Activated gamma-delta T cell treated with Interleukin-2 at 50 U/mL for 16 hours (primary cell): ENCODE measurements around the gene GRIN3B.

Experiments
- DNase-seq: peaks from one replicate; pipeline ENCODE4 v3.0.0-alpha.2; 2020

The GRIN3B gene

DNA sequence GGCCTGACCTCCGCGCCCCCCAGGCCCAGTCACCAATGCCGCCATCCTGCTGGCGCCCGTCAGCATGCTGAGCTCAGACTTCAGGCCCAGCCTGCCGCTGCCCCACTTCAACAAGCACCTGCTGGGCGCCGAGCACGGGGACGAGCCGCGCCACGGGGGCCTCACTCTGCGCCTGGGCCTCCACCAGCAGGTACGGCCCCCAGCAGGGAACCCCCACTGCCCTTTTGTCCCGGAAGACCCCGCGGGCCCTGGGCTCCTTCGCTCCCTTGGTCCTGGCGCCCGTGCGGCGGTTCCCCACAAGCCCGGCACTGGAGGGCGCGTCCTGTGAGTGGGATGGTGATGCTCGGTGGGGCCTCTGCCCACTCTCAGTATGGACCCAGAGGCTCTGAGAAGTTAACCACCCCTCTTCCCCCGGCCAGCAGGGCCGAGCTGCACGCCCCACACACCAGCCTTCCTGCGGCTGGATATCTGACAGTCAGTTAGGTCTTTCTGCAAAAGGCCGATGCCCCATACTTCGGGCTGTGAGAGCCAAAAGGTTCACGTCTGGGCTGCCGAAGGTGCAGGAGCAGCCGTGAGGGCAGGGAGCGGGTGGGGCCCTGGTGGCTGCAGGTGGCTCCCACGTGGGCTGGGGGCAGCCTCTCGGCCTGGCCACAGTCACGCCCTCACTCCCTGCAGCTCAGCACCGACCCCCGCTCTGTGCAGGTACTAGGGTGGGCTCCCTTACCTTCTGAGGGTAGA is 8.1 kb upstream of the GRIN3B start:
- no peak for DNase-seq

DNA sequence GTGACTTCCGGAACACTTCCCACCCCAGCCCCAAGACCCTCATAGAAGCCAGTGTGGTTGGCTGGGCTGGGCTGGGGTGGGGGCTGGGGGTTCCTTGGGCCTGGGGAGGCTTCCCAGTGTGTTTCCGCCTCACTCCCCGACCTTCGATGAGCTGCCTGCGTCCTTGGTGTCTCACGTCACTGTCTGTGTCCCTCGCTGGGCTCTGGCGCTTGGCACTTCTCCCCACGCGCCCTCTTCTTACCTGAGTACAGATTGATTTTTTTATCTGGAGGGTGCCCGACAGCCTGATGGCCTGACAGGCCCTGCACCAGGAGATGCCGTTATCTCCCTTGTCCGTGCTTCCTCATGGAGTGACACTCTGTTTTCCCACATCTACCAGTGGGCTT is 7.6 kb upstream of the GRIN3B start:
- DNase-seq: no peak

DNA sequence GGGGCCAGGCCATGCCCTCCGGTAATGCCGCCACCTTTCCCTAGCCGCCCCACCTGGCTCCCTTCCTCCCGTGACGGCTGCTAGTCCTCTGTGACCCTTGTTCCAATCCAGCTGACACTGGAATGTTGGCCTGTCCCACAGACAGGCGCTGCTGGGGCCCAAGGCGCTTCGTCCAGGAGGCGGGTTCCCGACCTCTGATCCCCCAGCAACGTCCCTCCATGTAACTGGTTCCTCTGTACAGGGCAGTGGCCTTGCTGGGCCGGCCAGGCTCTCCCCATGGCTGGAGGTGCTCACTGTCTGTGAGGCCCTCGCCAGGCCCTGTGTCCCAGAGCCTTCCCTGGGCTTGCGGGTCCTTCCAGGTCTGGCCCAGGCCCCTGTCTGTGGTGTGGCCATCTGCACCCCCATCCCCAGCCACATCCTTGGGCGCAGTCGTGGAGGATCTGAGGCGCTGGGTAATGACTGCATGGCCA is 6.8 kb upstream of the GRIN3B start:
- no peak for DNase-seq

GRCh38 chr19:993831-994393 is 6.3 kb upstream of the GRIN3B start:
- DNase-seq: no peak

DNA sequence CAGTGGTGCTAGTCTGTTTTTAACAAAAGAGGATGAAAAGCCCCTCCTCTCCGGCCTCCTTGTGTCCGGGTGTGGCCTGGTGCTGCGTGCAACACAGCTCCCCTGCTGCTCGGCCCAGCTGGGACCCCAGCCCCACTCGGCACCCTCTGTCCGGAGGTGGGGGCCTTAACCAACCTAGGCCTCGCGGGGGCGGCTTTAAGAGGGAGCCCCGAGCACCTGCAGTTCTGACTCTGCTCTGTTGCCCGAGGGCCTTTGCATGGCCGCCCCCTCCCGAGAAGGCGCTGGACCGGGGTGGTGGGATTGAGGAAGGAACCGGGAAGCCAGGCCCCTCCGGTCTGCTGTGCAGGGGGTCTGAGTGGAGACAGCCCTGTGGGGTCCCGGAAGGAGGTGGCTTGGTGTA is 5.7 kb upstream of the GRIN3B start:
- no peak for DNase-seq

DNA sequence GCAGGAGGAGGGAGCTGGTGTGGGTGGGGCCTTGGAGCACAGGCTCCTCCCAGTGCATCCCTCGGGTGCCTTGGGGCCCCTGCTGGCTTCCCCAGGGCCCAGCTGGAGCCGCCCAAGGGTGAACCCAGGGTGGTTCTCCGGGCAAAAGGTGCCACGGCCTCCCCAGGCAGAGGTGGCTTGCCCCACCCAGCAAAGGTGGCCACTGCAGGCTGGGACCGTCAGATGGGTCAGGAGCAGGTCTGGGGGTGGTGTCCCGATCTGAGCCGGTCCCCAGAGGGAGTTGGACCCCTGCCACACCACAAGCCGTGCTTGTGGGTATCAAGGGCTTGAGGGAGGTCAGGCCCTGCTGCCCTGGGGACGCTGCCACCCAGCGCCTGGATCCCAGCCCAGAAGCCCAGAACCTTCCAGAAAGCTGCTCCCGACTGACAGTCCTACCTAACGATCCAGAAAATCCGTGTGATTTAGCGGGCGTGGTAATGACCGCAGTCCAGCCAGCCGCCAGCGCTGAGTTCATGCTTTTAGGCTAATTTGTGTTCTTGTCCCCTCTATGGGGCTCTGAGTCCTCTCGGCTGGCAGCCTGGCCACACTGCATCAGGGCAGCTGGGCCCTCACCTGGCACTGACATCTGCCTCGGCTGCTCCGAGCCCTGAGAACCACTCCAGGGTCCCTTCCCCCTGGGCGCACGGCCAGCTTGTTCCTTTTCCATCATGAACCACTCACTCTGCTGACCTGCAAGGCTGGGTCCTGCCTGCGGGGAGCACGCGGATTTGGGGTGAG is 5.0 kb upstream of the GRIN3B start:
- DNase-seq: no peak

- DNase-seq: peak; percentile 81
Measured at GRCh38 chr19:996051-996838, 4.0 kb upstream of the GRIN3B start.

DNA sequence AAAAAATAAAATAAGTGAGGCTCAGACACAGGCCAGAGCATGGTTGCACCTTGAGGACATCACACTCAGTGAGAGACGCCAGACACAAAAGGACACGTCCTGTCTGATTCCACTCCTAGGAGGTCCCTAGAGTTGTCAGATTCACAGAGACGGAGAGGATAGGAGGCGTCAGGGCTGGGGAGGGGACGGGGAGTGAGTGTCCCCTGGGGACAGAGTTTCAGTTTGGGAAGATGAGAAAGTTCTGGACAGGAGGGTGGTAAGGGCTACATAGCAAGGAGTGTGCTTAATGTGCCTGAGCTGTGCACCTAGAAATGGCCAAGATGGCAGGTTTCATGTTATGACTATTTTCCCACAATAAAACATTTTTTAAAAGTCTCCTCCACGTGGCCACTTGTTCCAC is 2.2 kb upstream of the GRIN3B start:
- DNase-seq: no peak

DNA sequence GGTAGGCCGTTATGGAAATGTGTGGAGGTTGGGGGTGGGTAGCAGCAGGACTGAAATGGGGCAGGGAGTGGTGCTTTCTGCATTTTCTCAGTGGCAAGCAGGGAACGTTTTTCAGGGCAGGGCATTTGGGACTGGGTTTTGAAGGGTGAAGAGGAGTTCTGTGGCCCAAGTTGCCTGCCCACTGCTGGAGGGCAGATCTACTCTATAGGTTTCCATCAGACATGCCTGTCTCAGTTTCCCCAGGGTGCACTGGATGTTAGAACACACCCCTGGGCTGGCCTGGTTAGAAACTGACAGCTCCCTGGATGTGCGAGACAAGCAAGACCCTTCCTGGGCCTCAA is 870 bp upstream of the GRIN3B start:
- DNase-seq: no peak

- no peak for DNase-seq
Measured at GRCh38 chr19:1000591-1001537, 645 bp downstream of the GRIN3B start.

DNA sequence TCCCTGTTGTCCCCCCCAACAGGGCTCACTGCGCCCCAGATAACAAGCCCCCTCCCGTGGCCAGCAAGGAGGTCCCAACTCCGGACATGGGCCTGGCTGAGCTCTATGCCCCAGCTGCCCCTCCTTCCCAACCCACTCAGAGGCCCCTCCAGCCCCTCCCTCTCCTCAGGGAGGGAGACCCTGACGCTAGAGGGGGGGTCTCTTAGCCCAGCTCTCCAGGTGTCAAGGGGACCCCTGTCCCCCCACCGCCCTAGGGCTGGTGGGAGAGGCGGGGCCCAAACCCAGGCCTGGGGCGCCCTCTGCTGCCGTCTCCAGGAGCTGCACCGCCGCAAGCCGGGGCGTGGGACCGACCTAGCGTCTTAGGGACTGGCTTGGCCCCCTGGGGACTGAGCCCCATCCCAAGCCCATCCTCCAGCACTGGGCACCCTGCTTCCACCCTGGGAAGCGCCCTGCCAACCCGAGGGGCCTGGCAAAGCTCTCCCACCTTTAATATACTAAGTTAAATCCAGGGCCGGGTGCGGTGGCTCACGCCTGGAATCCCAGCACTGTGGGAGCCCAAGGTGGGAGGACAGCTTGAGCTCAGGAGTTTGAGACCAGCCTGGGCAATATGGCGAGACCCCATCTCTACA is 1.4 kb downstream of the GRIN3B start:
- DNase-seq: peak; percentile 71

- no peak for DNase-seq
Measured at GRCh38 chr19:1002600-1002999, 2.4 kb downstream of the GRIN3B start.

- no peak for DNase-seq
Measured at GRCh38 chr19:1003283-1003682, 3.1 kb downstream of the GRIN3B start.

- DNase-seq: no peak
Measured at GRCh38 chr19:1004204-1004802, 4.1 kb downstream of the GRIN3B start.

- DNase-seq: no peak
Measured at GRCh38 chr19:1004803-1005664, 4.8 kb downstream of the GRIN3B start.

DNA sequence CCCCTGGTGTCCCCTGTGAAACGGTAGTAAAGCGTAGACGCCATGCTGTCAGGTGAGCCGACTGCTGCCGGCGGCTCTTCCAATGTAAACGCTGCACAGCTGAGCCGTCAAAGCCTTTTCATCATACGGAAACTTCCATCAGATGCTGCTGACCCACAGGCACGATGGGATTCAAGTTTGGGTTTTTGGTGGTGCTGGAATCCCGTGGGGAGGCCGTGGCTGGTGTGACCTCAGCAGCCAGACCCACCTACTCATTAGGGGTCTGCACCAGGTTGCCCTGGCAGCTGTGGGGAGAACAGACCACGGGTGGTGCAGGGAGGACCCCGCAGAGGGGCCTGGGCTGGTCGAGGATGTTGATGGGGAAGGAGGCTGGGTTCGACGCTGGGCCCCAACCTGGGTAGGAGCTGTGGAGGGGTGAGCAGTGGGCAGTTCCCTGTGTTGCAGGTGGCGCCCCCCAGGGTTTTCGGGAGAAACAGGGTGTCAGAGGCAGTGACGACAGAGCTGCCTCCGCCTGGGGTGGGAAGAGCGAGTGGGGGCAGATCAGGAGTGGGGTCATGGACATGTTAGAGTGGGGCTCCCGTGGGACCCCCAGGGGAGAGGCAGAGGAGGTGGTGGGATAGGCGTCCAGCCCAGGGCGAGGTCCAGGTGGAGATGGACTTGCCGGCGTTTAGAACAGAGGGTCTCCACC is 6.6 kb downstream of the GRIN3B start:
- DNase-seq: no peak

DNA sequence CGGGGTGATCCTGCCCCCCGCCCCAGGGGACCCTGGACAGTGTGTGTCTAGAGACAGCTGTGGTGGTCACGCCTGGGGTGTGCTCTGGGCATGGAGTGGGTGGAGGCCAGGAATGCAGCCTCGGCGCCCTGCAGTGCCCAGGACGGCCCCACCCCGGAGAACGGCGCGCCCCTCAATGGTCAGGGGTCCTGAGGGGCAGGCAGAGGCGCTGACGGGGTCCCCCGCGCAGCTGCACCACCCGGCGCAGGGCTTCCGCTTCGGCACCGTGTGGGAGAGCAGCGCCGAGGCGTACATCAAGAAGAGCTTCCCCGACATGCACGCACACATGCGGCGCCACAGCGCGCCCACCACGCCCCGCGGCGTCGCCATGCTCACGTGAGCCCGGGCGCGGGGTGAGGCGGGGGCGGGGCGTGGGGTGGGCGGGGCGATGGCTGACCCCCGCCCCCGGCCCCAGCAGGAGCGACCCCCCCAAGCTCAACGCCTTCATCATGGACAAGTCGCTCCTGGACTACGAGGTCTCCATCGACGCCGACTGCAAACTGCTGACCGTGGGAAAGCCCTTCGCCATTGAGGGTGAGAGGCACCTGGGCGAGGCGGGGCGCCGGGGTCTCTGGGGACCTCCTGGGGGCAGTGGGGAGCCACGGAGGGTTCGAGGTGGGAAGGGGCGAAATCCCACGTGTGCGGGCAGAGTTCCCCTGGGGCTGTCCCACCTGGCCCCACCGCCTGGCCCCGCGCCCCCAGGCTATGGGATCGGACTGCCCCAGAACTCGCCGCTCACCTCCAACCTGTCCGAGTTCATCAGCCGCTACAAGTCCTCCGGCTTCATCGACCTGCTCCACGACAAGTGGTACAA is 7.4 kb downstream of the GRIN3B start:
- DNase-seq: no peak

GRCh38 chr19:1008268-1009040 is 8.2 kb downstream of the GRIN3B start:
- no peak for DNase-seq
